GM23338 (cell line): ENCODE measurements around the gene GAS2. TPM values are rescaled to one million over a fixed set of nuclear protein-coding genes. Genes with fewer than 3 reads are reported as not detected.

Source experiments
- ATAC-seq: fragments of 200-7000 bp; cut with Tn5 transposase; 3 replicates; pipeline ENCODE4 v1.9.1; 2020
- DNase-seq: peaks from one replicate; pipeline ENCODE4 v3.0.0-alpha.2; 2015; ENCODE audit warnings: low spot score
- H2AFZ ChIP-seq: fragments of 200-600 bp; sonication (generic); 2 replicates; pipeline ENCODE4 v1.8.0; 2016; ENCODE audit warnings: antibody characterized with exemption, mild to moderate bottlenecking, moderate library complexity
- H3F3A ChIP-seq: fragments of 200-600 bp; sonication (generic); replicated peaks from 2 replicates; pipeline ENCODE4 v1.8.0; 2017; ENCODE audit warnings: antibody characterized with exemption, mixed run types, low read depth
- H3K27ac ChIP-seq: fragments of 200-600 bp; sonication (generic); 2 replicates; pipeline ENCODE4 v1.6.1; 2016; ENCODE audit warnings: low read depth
- H3K27me3 ChIP-seq: fragments of 200-600 bp; sonication (generic); 2 replicates; pipeline ENCODE4 v1.8.0; 2016; ENCODE audit warnings: mild to moderate bottlenecking, mixed run types, moderate library complexity; ENCODE audit not compliant: insufficient read depth
- H3K36me3 ChIP-seq: fragments of 200-600 bp; sonication (generic); 2 replicates; pipeline ENCODE4 v1.8.0; 2016; ENCODE audit warnings: mild to moderate bottlenecking; ENCODE audit not compliant: insufficient read depth
- H3K4me1 ChIP-seq: fragments of 200-600 bp; sonication (generic); 2 replicates; pipeline ENCODE4 v1.8.0; 2016; ENCODE audit warnings: mild to moderate bottlenecking, moderate library complexity; ENCODE audit not compliant: insufficient read depth
- H3K4me2 ChIP-seq: fragments of 200-600 bp; sonication (generic); 2 replicates; pipeline ENCODE4 v1.7.1; 2017; ENCODE audit warnings: mixed run types
- H3K4me3 ChIP-seq: fragments of 200-600 bp; sonication (generic); 2 replicates; pipeline ENCODE4 v1.6.1; 2016; ENCODE audit warnings: mixed run types
- H3K79me2 ChIP-seq: fragments of 200-600 bp; sonication (generic); replicated peaks from 2 replicates; pipeline ENCODE4 v1.8.0; 2017; ENCODE audit warnings: mild to moderate bottlenecking; ENCODE audit not compliant: insufficient read depth
- H3K9me2 ChIP-seq: fragments of 200-600 bp; sonication (generic); 2 replicates; pipeline ENCODE4 v1.8.0; 2017; ENCODE audit not compliant: insufficient read depth
- H4K20me1 ChIP-seq: fragments of 200-600 bp; sonication (generic); replicated peaks from 2 replicates; pipeline ENCODE4 v1.8.0; 2017; ENCODE audit warnings: mild to moderate bottlenecking; ENCODE audit not compliant: insufficient read depth
- H3K27ac Mint-ChIP-seq: 2 replicates; pipeline ENCODE4 v1.8.0; 2020; ENCODE audit warnings: inconsistent platforms, mild to moderate bottlenecking, moderate library complexity, mixed read lengths
- H3K27me3 Mint-ChIP-seq: 3 replicates; pipeline ENCODE4 v1.8.0; 2022; ENCODE audit warnings: low read depth, mild to moderate bottlenecking, moderate library complexity, mixed read lengths, inconsistent platforms; ENCODE audit not compliant: insufficient read depth, poor library complexity
- H3K36me3 Mint-ChIP-seq: 3 replicates; pipeline ENCODE4 v1.8.0; 2021; ENCODE audit warnings: low read depth, mild to moderate bottlenecking, inconsistent platforms, moderate library complexity, mixed read lengths
- H3K4me1 Mint-ChIP-seq: 3 replicates; pipeline ENCODE4 v1.8.0; 2020; ENCODE audit warnings: mild to moderate bottlenecking, inconsistent platforms, mixed read lengths
- H3K4me3 Mint-ChIP-seq: 3 replicates; pipeline ENCODE4 v1.8.0; 2021; ENCODE audit warnings: moderate library complexity, mild to moderate bottlenecking, inconsistent platforms, mixed read lengths
- H3K9me3 Mint-ChIP-seq: 3 replicates; pipeline ENCODE4 v1.8.0; 2020; ENCODE audit warnings: moderate library complexity, mild to moderate bottlenecking, inconsistent platforms, mixed read lengths
- CREB1 ChIP-seq: fragments of 250-450 bp; sonication (Bioruptor Pico); IDR thresholded peaks from 2 replicates; pipeline ENCODE4 v1.5.0; 2020; ENCODE audit warnings: low read depth, mild to moderate bottlenecking, moderate library complexity
- CTCF ChIP-seq, 2 experiments: fragments of 200-600 bp in 1 of 2; sonication (generic) in 1 of 2; conservative IDR thresholded peaks; 2 replicates each; pipeline versions ENCODE4 v1.5.1 to v1.6.1; 2016 to 2017; ENCODE audit warnings: antibody characterized with exemption in 2 of 2, low read depth in 2 of 2, mild to moderate bottlenecking in 2 of 2, moderate library complexity in 1 of 2
- EZH2phosphoT487 ChIP-seq: fragments of 200-600 bp; sonication (generic); IDR thresholded peaks from one replicate; pipeline ENCODE4 v1.8.1; 2018; ENCODE audit warnings: antibody characterized with exemption; ENCODE audit not compliant: unreplicated experiment
- JUNB ChIP-seq: IDR thresholded peaks from one replicate; pipeline ENCODE4 v1.6.1; 2016; ENCODE audit warnings: antibody characterized with exemption; ENCODE audit not compliant: unreplicated experiment
- NANOG ChIP-seq: IDR thresholded peaks from 2 replicates; pipeline ENCODE4 v1.6.1; 2016; ENCODE audit warnings: antibody characterized with exemption, borderline replicate concordance
- POLR2AphosphoS5 ChIP-seq: IDR thresholded peaks from 2 replicates; pipeline ENCODE4 v1.6.1; 2016; ENCODE audit warnings: antibody characterized with exemption, low read depth
- REST ChIP-seq: IDR thresholded peaks from one replicate; pipeline ENCODE4 v1.6.1; 2018; ENCODE audit warnings: antibody characterized with exemption; ENCODE audit not compliant: unreplicated experiment
- STAT1 ChIP-seq: IDR thresholded peaks from one replicate; pipeline ENCODE4 v1.6.1; 2016; ENCODE audit warnings: antibody characterized with exemption; ENCODE audit not compliant: unreplicated experiment
- ZNF114 ChIP-seq: fragments of 250-450 bp; sonication (Bioruptor Pico); IDR thresholded peaks from 2 replicates; pipeline ENCODE4 v1.5.0; 2020; ENCODE audit warnings: mild to moderate bottlenecking, moderate library complexity
- ZNF331 ChIP-seq: fragments of 250-450 bp; sonication (Bioruptor Pico); IDR thresholded peaks from 2 replicates; pipeline ENCODE4 v1.5.0; 2020; ENCODE audit warnings: low read depth, mild to moderate bottlenecking, moderate library complexity
- polyA plus RNA-seq: library from polyadenylated mRNA; unstranded; fragments of >200 nt; fragmentation: Nextera tagmentation; extraction: Ambion mirVana; gene quantifications from 2 replicates; pipeline ENCODE4 v1.2.1, GENCODE V29; 2016
- total RNA-seq: library from RNA; depleted of rRNA; stranded (reverse); fragments of >200 nt; shearing (Covaris generic); gene quantifications from 2 replicates; pipeline ENCODE4 v1.2.3, GENCODE V29; 2014
- TF ChIP-seq, protein P1 (sequence below): IDR thresholded peaks from 2 replicates; pipeline ENCODE4 v1.6.1; 2016; ENCODE audit warnings: antibody characterized with exemption
- TF ChIP-seq, protein P2 (sequence below): fragments of 250-450 bp; sonication (Bioruptor Pico); IDR thresholded peaks from 2 replicates; pipeline ENCODE4 v1.5.0; 2020; ENCODE audit warnings: mild to moderate bottlenecking, moderate library complexity

GAS2 gene
- total and polyA plus RNA-seq, 2 experiments from 2014 or later: 2.6 to 6.7 TPM

GRCh38 chr11:22795914-22796313, 129.5 kb downstream of the GAS2 start:
- no peaks in the 10 kb centered on the region for H4K20me1 ChIP-seq

More at GRCh38 chr11:22795914-22796313, 129.5 kb downstream of the GAS2 start:
- Mint-ChIP-seq H3K27ac (no peak overlapping the region), H3K27me3 (no peaks in the 10 kb centered on the region), H3K36me3 (no peaks in the 10 kb centered on the region), H3K4me1 (peaks cover 12% of the 10 kb centered on the region), H3K9me3 (no peaks in the 10 kb centered on the region), H3K4me3 (no peak overlapping the region)
- no peaks in the 10 kb centered on the region for H3K27me3 ChIP-seq
- H3K9me2 ChIP-seq: no peaks in the 10 kb centered on the region
- H3K79me2 ChIP-seq: no peaks in the 10 kb centered on the region
- H3K4me3 ChIP-seq: no peak overlapping the region
- ATAC-seq: no peak
- DNase-seq: no peak
- no peak overlapping the region for H3K27ac ChIP-seq
- no peak overlapping the region for H2AFZ ChIP-seq
- TF ChIP-seq ZNF114 (CRISPR knock-in tag) (no peak), CTCF (conservative IDR thresholded peaks at IDR 0.05; ENCODE audit: low read depth in 2 of 2) (no peak), REST (no peak), JUNB (no peak), EZH2phosphoT487 (no peak), NANOG (no peak), STAT1 (no peak), ZNF331 (CRISPR knock-in tag) (no peak), POLR2AphosphoS5 (no peak), CREB1 (CRISPR knock-in tag) (no peak)
- TF ChIP-seq, protein P1, sequence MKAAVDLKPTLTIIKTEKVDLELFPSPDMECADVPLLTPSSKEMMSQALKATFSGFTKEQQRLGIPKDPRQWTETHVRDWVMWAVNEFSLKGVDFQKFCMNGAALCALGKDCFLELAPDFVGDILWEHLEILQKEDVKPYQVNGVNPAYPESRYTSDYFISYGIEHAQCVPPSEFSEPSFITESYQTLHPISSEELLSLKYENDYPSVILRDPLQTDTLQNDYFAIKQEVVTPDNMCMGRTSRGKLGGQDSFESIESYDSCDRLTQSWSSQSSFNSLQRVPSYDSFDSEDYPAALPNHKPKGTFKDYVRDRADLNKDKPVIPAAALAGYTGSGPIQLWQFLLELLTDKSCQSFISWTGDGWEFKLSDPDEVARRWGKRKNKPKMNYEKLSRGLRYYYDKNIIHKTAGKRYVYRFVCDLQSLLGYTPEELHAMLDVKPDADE: no peak
- TF ChIP-seq, protein P2, sequence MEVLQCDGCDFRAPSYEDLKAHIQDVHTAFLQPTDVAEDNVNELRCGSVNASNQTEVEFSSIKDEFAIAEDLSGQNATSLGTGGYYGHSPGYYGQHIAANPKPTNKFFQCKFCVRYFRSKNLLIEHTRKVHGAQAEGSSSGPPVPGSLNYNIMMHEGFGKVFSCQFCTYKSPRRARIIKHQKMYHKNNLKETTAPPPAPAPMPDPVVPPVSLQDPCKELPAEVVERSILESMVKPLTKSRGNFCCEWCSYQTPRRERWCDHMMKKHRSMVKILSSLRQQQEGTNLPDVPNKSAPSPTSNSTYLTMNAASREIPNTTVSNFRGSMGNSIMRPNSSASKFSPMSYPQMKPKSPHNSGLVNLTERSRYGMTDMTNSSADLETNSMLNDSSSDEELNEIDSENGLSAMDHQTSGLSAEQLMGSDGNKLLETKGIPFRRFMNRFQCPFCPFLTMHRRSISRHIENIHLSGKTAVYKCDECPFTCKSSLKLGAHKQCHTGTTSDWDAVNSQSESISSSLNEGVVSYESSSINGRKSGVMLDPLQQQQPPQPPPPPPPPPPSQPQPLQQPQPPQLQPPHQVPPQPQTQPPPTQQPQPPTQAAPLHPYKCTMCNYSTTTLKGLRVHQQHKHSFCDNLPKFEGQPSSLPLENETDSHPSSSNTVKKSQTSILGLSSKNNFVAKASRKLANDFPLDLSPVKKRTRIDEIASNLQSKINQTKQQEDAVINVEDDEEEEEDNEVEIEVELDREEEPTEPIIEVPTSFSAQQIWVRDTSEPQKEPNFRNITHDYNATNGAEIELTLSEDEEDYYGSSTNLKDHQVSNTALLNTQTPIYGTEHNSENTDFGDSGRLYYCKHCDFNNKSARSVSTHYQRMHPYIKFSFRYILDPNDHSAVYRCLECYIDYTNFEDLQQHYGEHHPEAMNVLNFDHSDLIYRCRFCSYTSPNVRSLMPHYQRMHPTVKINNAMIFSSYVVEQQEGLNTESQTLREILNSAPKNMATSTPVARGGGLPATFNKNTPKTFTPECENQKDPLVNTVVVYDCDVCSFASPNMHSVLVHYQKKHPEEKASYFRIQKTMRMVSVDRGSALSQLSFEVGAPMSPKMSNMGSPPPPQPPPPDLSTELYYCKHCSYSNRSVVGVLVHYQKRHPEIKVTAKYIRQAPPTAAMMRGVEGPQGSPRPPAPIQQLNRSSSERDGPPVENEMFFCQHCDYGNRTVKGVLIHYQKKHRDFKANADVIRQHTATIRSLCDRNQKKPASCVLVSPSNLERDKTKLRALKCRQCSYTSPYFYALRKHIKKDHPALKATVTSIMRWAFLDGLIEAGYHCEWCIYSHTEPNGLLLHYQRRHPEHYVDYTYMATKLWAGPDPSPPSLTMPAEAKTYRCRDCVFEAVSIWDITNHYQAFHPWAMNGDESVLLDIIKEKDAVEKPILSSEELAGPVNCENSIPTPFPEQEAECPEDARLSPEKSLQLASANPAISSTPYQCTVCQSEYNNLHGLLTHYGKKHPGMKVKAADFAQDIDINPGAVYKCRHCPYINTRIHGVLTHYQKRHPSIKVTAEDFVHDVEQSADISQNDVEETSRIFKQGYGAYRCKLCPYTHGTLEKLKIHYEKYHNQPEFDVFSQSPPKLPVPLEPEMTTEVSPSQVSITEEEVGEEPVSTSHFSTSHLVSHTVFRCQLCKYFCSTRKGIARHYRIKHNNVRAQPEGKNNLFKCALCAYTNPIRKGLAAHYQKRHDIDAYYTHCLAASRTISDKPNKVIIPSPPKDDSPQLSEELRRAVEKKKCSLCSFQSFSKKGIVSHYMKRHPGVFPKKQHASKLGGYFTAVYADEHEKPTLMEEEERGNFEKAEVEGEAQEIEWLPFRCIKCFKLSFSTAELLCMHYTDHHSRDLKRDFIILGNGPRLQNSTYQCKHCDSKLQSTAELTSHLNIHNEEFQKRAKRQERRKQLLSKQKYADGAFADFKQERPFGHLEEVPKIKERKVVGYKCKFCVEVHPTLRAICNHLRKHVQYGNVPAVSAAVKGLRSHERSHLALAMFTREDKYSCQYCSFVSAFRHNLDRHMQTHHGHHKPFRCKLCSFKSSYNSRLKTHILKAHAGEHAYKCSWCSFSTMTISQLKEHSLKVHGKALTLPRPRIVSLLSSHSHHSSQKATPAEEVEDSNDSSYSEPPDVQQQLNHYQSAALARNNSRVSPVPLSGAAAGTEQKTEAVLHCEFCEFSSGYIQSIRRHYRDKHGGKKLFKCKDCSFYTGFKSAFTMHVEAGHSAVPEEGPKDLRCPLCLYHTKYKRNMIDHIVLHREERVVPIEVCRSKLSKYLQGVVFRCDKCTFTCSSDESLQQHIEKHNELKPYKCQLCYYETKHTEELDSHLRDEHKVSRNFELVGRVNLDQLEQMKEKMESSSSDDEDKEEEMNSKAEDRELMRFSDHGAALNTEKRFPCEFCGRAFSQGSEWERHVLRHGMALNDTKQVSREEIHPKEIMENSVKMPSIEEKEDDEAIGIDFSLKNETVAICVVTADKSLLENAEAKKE (CRISPR knock-in tag): no peak
- H3K4me1 ChIP-seq: no peaks in the 10 kb centered on the region
- no peak overlapping the region for H3K4me2 ChIP-seq
- no peaks in the 10 kb centered on the region for H3K36me3 ChIP-seq
- H3F3A ChIP-seq: no peaks in the 10 kb centered on the region
